ENCODE data around the gene AATF. TPM values are rescaled to one million over a fixed set of nuclear protein-coding genes. Genes with fewer than 3 reads are reported as not detected.

The AATF gene
- total RNA-seq, 4 donors from 2014 or later, result 16.5 to 54.2 (median 26.9) TPM

DNA sequence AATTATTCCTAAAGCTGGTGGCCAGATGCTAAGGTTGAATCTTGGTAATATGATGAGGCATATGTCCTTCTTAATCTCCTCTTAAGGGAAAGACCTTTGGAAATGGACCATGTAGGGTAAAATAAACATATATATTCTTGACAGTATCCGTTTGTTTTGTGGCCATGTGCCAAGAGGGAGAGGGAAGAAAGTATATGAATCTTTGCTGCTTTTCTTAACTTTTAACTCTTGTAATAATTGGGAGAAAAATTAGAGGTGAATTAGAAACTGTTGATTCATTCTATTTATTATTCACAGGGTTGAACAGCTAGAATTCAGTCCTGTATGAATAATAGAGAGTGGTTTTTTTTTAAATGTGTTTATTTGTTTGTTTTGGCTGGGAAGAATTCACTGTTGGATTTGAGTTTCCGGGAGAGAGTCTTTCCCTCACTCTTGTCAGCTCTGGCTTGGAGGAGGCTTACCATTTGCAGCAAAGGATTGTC is 31.6 kb downstream of the AATF start:
- DNase-seq, result no peak
- Histone ChIP-seq H3K27ac (no peak overlapping the region), H3K27me3 (no peaks in the 10 kb centered on the region), H3K4me1 (peaks cover 0 to 12% (median 3%) of the 10 kb centered on the region in 4 donors), H3K9me3 (no peaks in the 10 kb centered on the region), H3K36me3 (no peaks in the 10 kb centered on the region), H3K4me3 (no peak overlapping the region)
- intact Hi-C loops (cut with DNase I; ENCODE audit: low total_unique reads), result no loop called here
- 38% methylated on average over 2 of the region's 2 CpGs for WGBS, 2 donors (ENCODE audit: low coverage in 1 of 2)
- in situ Hi-C loops (cut with MboI; ENCODE audit: low pct_ligation_motif_present in 1 of 4, low pct_unique_long_range_greater_than_20kb in 1 of 4, low sequenced_read_pairs in 3 of 4), result no loop called here
- TF ChIP-seq, protein P1, sequence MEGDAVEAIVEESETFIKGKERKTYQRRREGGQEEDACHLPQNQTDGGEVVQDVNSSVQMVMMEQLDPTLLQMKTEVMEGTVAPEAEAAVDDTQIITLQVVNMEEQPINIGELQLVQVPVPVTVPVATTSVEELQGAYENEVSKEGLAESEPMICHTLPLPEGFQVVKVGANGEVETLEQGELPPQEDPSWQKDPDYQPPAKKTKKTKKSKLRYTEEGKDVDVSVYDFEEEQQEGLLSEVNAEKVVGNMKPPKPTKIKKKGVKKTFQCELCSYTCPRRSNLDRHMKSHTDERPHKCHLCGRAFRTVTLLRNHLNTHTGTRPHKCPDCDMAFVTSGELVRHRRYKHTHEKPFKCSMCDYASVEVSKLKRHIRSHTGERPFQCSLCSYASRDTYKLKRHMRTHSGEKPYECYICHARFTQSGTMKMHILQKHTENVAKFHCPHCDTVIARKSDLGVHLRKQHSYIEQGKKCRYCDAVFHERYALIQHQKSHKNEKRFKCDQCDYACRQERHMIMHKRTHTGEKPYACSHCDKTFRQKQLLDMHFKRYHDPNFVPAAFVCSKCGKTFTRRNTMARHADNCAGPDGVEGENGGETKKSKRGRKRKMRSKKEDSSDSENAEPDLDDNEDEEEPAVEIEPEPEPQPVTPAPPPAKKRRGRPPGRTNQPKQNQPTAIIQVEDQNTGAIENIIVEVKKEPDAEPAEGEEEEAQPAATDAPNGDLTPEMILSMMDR (IDR thresholded peaks at IDR 0.05), result no peak
- TF ChIP-seq POLR2AphosphoS5 (IDR thresholded peaks at IDR 0.05) (no peak), POLR2A (IDR thresholded peaks at IDR 0.05) (no peak), EP300 (IDR thresholded peaks at IDR 0.05; ENCODE audit: low read depth) (no peak)

DNA sequence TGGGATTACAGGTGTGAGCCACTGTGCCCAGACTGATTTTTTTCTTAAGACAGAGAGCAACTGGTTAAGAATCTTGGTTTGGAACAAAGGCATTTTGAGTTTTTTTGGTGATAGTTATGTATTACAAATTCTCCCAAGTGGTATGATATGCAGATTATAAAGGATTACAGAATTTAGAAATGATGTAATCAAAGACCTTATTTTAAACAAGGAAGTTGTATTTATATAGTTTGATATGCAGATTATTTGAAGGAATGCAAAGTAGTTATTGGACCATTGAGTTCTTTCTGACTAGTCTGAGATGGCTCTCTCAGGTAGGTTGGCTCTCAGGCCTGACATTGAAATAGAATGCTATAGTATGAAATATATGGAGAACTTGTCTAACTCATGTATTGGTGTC is 34.9 kb downstream of the AATF start:
- no peak overlapping the region for H3K27ac ChIP-seq
- no peaks in the 10 kb centered on the region for H3K27me3 ChIP-seq

DNA sequence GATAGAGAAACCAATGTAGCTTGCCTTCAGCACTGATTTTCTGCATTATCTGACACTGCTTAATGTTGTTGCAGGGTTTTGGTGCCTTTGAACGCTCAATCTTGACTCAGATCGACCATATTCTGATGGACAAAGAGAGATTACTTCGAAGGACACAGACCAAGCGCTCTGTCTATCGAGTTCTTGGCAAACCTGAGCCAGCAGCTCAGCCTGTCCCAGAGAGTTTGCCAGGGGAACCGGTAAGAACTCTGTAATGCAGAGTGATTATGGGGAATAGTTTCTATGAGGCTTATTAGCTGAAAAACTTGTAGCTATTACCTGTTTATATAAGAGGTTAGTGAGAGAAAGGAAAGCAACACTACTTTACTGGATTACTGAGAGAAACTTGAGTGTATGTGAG is 40.4 kb downstream of the AATF start:
- peaks cover 0 to 41% (median 16%) of the 10 kb centered on the region in 4 donors for H3K36me3 ChIP-seq
- WGBS, 2 donors (ENCODE audit: low coverage in 1 of 2), result 88 to 92% methylated on average over 4 to 6 of the region's 6 CpGs
- DNase-seq, result no peak
- no peak overlapping the region for H3K27ac ChIP-seq
- in situ Hi-C loops (cut with MboI; ENCODE audit: low pct_ligation_motif_present in 1 of 4, low pct_unique_long_range_greater_than_20kb in 1 of 4, low sequenced_read_pairs in 3 of 4), result no loop called here
- intact Hi-C loops (cut with DNase I; ENCODE audit: low total_unique reads), result no loop called here
- no peaks in the 10 kb centered on the region for H3K27me3 ChIP-seq
- H3K4me1 ChIP-seq, result no peaks in the 10 kb centered on the region
- no peaks in the 10 kb centered on the region for H3K9me3 ChIP-seq
- no peak for TF ChIP-seq POLR2AphosphoS5 (IDR thresholded peaks at IDR 0.05)
- TF ChIP-seq EP300 (IDR thresholded peaks at IDR 0.05; ENCODE audit: low read depth), result no peak
- TF ChIP-seq, protein P1 (IDR thresholded peaks at IDR 0.05), result no peak
- no peak for TF ChIP-seq POLR2A (IDR thresholded peaks at IDR 0.05)
- H3K4me3 ChIP-seq, result no peak overlapping the region

More for the DNA sequence above, 34.9 kb downstream of the AATF start:
- TF ChIP-seq EP300 (IDR thresholded peaks at IDR 0.05; ENCODE audit: low read depth) (no peak), POLR2A (IDR thresholded peaks at IDR 0.05) (no peak), POLR2AphosphoS5 (IDR thresholded peaks at IDR 0.05) (no peak)
- TF ChIP-seq, protein P1 (IDR thresholded peaks at IDR 0.05), result no peak
- in situ Hi-C loops (cut with MboI; ENCODE audit: low pct_ligation_motif_present in 1 of 4, low pct_unique_long_range_greater_than_20kb in 1 of 4, low sequenced_read_pairs in 3 of 4) (no loop called here), intact Hi-C loops (cut with DNase I; ENCODE audit: low total_unique reads) (no loop called here)
- no peak for DNase-seq
- peaks cover 0 to 23% (median 3%) of the 10 kb centered on the region in 4 donors for H3K36me3 ChIP-seq
- no peaks in the 10 kb centered on the region for H3K9me3 ChIP-seq
- H3K4me3 ChIP-seq, result no peak overlapping the region
- H3K4me1 ChIP-seq, result peaks cover 0 to 12% (median 3%) of the 10 kb centered on the region in 4 donors

DNA sequence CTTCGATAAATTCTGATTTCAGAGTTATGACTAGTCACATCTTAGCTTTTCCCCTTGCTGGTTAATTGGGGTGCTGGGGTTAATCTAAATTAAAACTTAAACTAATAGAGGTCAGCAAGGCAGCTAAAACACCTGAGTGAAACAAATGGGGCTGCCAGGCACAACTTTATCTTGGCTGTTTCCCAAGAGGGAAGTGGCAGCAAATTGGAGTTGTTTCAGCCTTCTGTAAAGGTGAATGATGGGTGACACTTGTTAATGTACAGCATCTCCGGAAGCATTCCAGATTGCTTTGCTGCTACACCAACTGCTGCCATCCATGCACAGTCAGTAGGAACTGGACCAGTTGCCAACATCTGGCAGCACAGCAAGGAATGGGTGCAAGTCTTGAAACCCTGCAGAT is 43.9 kb downstream of the AATF start:
- in situ Hi-C loops (cut with MboI; ENCODE audit: low pct_ligation_motif_present in 1 of 4, low pct_unique_long_range_greater_than_20kb in 1 of 4, low sequenced_read_pairs in 3 of 4) (no loop called here), intact Hi-C loops (cut with DNase I; ENCODE audit: low total_unique reads) (no loop called here)
- Histone ChIP-seq H3K36me3 (peaks cover 0 to 60% (median 27%) of the 10 kb centered on the region in 4 donors), H3K9me3 (no peaks in the 10 kb centered on the region), H3K27me3 (no peaks in the 10 kb centered on the region), H3K4me1 (no peaks in the 10 kb centered on the region), H3K27ac (no peak overlapping the region), H3K4me3 (no peak overlapping the region)
- TF ChIP-seq POLR2AphosphoS5 (IDR thresholded peaks at IDR 0.05) (no peak), EP300 (IDR thresholded peaks at IDR 0.05; ENCODE audit: low read depth) (no peak), POLR2A (IDR thresholded peaks at IDR 0.05) (no peak)
- TF ChIP-seq, protein P1 (IDR thresholded peaks at IDR 0.05), result no peak
- no peak for DNase-seq
- WGBS, 2 donors (ENCODE audit: low coverage in 1 of 2), result 75 to 82% methylated on average over 1 to 2 of the region's 2 CpGs

Measured in transverse colon (tissue), 4 donors.